ENCODE measurements around the gene NALF2.

DNA sequence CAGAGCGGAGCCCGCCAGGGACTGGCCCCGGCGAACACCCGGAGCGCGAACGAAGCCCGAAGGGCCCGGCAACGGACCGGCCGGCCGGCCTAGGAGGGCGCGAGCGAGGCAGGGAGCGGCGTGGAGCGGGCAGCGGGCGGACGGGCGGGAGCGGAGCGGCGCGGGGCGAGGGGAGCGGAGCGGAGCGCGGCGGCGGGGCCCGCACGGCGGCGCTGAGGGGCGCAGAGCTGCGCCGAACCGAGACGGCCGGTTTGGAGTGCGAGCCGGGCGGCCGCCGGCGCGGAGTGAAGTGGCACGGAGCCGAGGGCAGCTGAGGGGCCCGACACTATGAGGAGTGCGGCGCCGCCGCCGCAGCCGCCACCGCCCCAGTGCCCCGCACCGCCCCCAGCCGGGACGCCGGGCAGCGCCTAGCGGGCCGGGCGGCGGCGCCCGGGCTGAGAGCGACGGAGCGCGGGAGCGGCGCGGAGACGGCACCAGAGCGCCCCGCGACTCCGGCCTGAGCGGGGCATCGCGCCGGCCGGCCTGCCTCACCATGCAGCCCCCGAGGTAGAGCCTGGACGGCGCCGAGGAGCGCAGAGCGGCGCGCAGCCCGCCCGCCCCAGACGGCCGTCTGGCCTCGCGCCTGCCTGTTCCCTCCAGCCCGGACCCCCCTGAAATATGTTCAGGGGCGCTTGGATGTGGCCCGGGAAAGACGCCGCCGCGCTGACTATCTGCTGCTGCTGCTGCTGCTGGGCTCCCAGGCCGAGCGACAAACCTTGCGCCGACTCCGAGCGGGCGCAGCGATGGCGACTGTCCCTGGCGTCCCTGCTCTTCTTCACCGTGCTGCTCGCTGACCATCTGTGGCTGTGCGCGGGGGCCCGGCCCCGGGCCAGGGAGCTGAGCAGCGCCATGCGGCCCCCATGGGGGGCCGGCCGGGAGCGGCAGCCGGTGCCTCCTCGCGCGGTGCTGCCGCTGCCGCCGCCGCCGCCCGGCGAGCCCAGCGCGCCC, 793 bp downstream of the NALF2 start:
- TF ChIP-seq, protein P1, sequence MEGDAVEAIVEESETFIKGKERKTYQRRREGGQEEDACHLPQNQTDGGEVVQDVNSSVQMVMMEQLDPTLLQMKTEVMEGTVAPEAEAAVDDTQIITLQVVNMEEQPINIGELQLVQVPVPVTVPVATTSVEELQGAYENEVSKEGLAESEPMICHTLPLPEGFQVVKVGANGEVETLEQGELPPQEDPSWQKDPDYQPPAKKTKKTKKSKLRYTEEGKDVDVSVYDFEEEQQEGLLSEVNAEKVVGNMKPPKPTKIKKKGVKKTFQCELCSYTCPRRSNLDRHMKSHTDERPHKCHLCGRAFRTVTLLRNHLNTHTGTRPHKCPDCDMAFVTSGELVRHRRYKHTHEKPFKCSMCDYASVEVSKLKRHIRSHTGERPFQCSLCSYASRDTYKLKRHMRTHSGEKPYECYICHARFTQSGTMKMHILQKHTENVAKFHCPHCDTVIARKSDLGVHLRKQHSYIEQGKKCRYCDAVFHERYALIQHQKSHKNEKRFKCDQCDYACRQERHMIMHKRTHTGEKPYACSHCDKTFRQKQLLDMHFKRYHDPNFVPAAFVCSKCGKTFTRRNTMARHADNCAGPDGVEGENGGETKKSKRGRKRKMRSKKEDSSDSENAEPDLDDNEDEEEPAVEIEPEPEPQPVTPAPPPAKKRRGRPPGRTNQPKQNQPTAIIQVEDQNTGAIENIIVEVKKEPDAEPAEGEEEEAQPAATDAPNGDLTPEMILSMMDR (conservative IDR thresholded peaks at IDR 0.05; ENCODE audit: low read depth, low read length), result no peak
- TF ChIP-seq EZH2 (IDR thresholded peaks at IDR 0.05; ENCODE audit: borderline replicate concordance, low read depth, low read length, poor library complexity, severe bottlenecking), result no peak
